MM.1S (cell line): ENCODE results near the gene PGLYRP3.

ENCODE experiments used
- DNase-seq: peaks from one replicate; pipeline ENCODE4 v3.0.0-alpha.2; 2015
- H2AFZ ChIP-seq: fragments of 300-600 bp; sonication (generic); 2 replicates; pipeline ENCODE4 v1.6.0; 2016; ENCODE audit warnings: antibody characterized with exemption, low read length
- H3F3A ChIP-seq: fragments of 300-600 bp; sonication (generic); 2 replicates; pipeline ENCODE4 v1.6.1; 2016; ENCODE audit warnings: mild to moderate bottlenecking, antibody characterized with exemption, low read length, moderate library complexity, mixed read lengths; ENCODE audit not compliant: insufficient read depth
- H3K27ac ChIP-seq: fragments of 300-600 bp; sonication (generic); 2 replicates; pipeline ENCODE4 v1.5.1; 2016; ENCODE audit warnings: mild to moderate bottlenecking, low read length
- H3K27me3 ChIP-seq: fragments of 300-600 bp; sonication (generic); replicated peaks from 2 replicates; pipeline ENCODE4 v1.6.0; 2016; ENCODE audit warnings: low read length; ENCODE audit not compliant: insufficient read depth
- H3K36me3 ChIP-seq: fragments of 300-600 bp; sonication (generic); replicated peaks from 2 replicates; pipeline ENCODE4 v1.6.1; 2016; ENCODE audit warnings: mild to moderate bottlenecking, low read length, mixed read lengths; ENCODE audit not compliant: insufficient read depth
- H3K4me1 ChIP-seq: fragments of 300-600 bp; sonication (generic); 2 replicates; pipeline ENCODE4 v1.6.1; 2016; ENCODE audit warnings: low read length, mixed read lengths
- H3K4me2 ChIP-seq: fragments of 300-600 bp; sonication (generic); 2 replicates; pipeline ENCODE4 v1.6.0; 2016; ENCODE audit warnings: low read depth, low read length
- H3K4me3 ChIP-seq: fragments of 300-600 bp; sonication (generic); 2 replicates; pipeline ENCODE4 v1.5.1; 2016; ENCODE audit warnings: low read length, mixed read lengths
- H3K79me2 ChIP-seq: fragments of 300-600 bp; sonication (generic); 2 replicates; pipeline ENCODE4 v1.6.1; 2016; ENCODE audit warnings: mixed run types, low read length, mixed read lengths
- H3K9ac ChIP-seq: fragments of 300-600 bp; sonication (generic); 2 replicates; pipeline ENCODE4 v1.6.1; 2016; ENCODE audit warnings: low read length, mixed read lengths
- H3K9me2 ChIP-seq: fragments of 300-600 bp; sonication (generic); replicated peaks from 2 replicates; pipeline ENCODE4 v1.6.1; 2016; ENCODE audit warnings: mild to moderate bottlenecking, low read length, mixed read lengths; ENCODE audit not compliant: insufficient read depth
- H3K9me3 ChIP-seq: fragments of 300-600 bp; sonication (generic); replicated peaks from 2 replicates; pipeline ENCODE4 v1.6.1; 2016; ENCODE audit warnings: mild to moderate bottlenecking, low read length, mixed read lengths; ENCODE audit not compliant: insufficient read depth
- H4K20me1 ChIP-seq: fragments of 300-600 bp; sonication (generic); 2 replicates; pipeline ENCODE4 v1.6.1; 2016; ENCODE audit warnings: mild to moderate bottlenecking, low read length, moderate library complexity, mixed read lengths; ENCODE audit not compliant: insufficient read depth
- CTCF ChIP-seq: fragments of 300-600 bp; sonication (generic); IDR thresholded peaks from 2 replicates; pipeline ENCODE4 v1.5.1; 2016; ENCODE audit warnings: antibody characterized with exemption, low read length, mixed read lengths
- EZH2 ChIP-seq: fragments of 300-600 bp; sonication (generic); optimal IDR thresholded peaks from 2 replicates; pipeline ENCODE3; 2017; ENCODE audit warnings: low read depth, mild to moderate bottlenecking, antibody characterized with exemption, low read length, mixed read lengths
- EZH2phosphoT487 ChIP-seq: fragments of 300-600 bp; sonication (generic); IDR thresholded peaks from 2 replicates; pipeline ENCODE4 v1.6.1; 2018; ENCODE audit warnings: antibody characterized with exemption, low read length

The PGLYRP3 gene

GRCh38 chr1:153251087-153251486 lies 61.7 kb downstream of the PGLYRP3 start:
- Histone ChIP-seq H3K4me2 (no peak overlapping the region), H3K27ac (no peak overlapping the region), H2AFZ (no peak overlapping the region), H3K4me3 (no peak overlapping the region), H3F3A (peaks cover 9% of the 10 kb centered on the region; the same call in 1 of the 2 replicates), H3K4me1 (peaks cover 12% of the 10 kb centered on the region), H4K20me1 (no peaks in the 10 kb centered on the region), H3K79me2 (no peaks in the 10 kb centered on the region), H3K36me3 (no peaks in the 10 kb centered on the region), H3K27me3 (no peaks in the 10 kb centered on the region), H3K9me3 (no peaks in the 10 kb centered on the region), H3K9ac (no peak overlapping the region), H3K9me2 (no peaks in the 10 kb centered on the region)
- TF ChIP-seq CTCF, result no peak
- no peak for TF ChIP-seq EZH2
- TF ChIP-seq EZH2phosphoT487, result no peak
- no peak for DNase-seq

GRCh38 chr1:153250166-153250565 lies 62.6 kb downstream of the PGLYRP3 start:
- H3K4me1 ChIP-seq, result peaks cover 12% of the 10 kb centered on the region
- H3K4me2 ChIP-seq, result no peak overlapping the region
- no peak overlapping the region for H3K4me3 ChIP-seq
- H3F3A ChIP-seq, result peaks cover 9% of the 10 kb centered on the region; the same call in 1 of the 2 replicates
- H3K9me2 ChIP-seq, result no peaks in the 10 kb centered on the region
- H3K27ac ChIP-seq, result no peak overlapping the region
- H3K9me3 ChIP-seq, result no peaks in the 10 kb centered on the region
- no peaks in the 10 kb centered on the region for H4K20me1 ChIP-seq
- no peaks in the 10 kb centered on the region for H3K27me3 ChIP-seq
- H2AFZ ChIP-seq, result no peak overlapping the region
- no peaks in the 10 kb centered on the region for H3K36me3 ChIP-seq
- no peak for TF ChIP-seq CTCF
- H3K79me2 ChIP-seq, result no peaks in the 10 kb centered on the region
- H3K9ac ChIP-seq, result no peak overlapping the region
- DNase-seq, result no peak

- H4K20me1 ChIP-seq, result no peaks in the 10 kb centered on the region
- no peaks in the 10 kb centered on the region for H3K9me3 ChIP-seq
- no peak overlapping the region for H3K4me3 ChIP-seq
- H3K27ac ChIP-seq, result no peak overlapping the region
- no peaks in the 10 kb centered on the region for H3K9me2 ChIP-seq
- peaks cover 1% of the 10 kb centered on the region; the same call in 1 of the 2 replicates for H3F3A ChIP-seq
- H3K9ac ChIP-seq, result no peak overlapping the region
- no peak overlapping the region for H3K4me2 ChIP-seq
- H3K36me3 ChIP-seq, result no peaks in the 10 kb centered on the region
- TF ChIP-seq CTCF (no peak), EZH2phosphoT487 (no peak), EZH2 (no peak)
- DNase-seq, result no peak
- peaks cover 3% of the 10 kb centered on the region for H3K4me1 ChIP-seq
- no peaks in the 10 kb centered on the region for H3K79me2 ChIP-seq
- no peaks in the 10 kb centered on the region for H3K27me3 ChIP-seq
- H2AFZ ChIP-seq, result no peak overlapping the region
Measured at GRCh38 chr1:153248176-153248879, 64.4 kb downstream of the PGLYRP3 start.
